ENCODE data around the gene USF2. TPM values are rescaled to one million over a fixed set of nuclear protein-coding genes. Genes with fewer than 3 reads are reported as not detected.

USF2 gene
- total RNA-seq, 1 experiment from 2014 or later: 123 TPM

GRCh38 chr19:35320065-35320713 lies 51.4 kb downstream of the USF2 start:
- Mint-ChIP-seq H3K4me3 (no peak overlapping the region), H3K9me3 (peaks cover 4 to 11% of the 10 kb centered on the region in 2 experiments; a peak in 3 of 5 replicates), H3K27me3 (ENCODE audit: low read depth) (peaks cover 3% of the 10 kb centered on the region), H3K27ac (no peak overlapping the region), H3K4me1 (no peaks in the 10 kb centered on the region), H3K36me3 (ENCODE audit: insufficient read depth in 1 of 3, low read depth in 3 of 3) (peaks cover 2 to 4% (median 4%) of the 10 kb centered on the region in 3 experiments; a peak in 1 of 7 replicates)
- no peaks in the 10 kb centered on the region for H3K23me2 ChIP-seq (ENCODE audit: insufficient read length, low read depth, low read length, poor library complexity, severe bottlenecking)
- no peak for DNase-seq
- no CpG with 5 or more reads among the region's 12 CpGs for WGBS (ENCODE audit: extremely low coverage, insufficient read length, low lambda C conversion rate)
- H3K27me3 ChIP-seq (ENCODE audit: insufficient read depth, low read length): no peaks in the 10 kb centered on the region
- no peak overlapping the region for H3K56ac ChIP-seq (ENCODE audit: insufficient read length, low read depth, low read length)
- H4K8ac ChIP-seq (replicated peaks; ENCODE audit: insufficient read length, low read depth, low read length): no peak overlapping the region
- no peak overlapping the region for H3K27ac ChIP-seq (ENCODE audit: insufficient read length, low read depth, low read length)
- H4K5ac ChIP-seq (ENCODE audit: insufficient read length, low read depth, low read length): no peak overlapping the region
- no peak overlapping the region for H3K14ac ChIP-seq (ENCODE audit: insufficient read depth, low read length)
- no peak overlapping the region for H3T11ph ChIP-seq (ENCODE audit: low read length)
- no peaks in the 10 kb centered on the region for H3K79me2 ChIP-seq (ENCODE audit: insufficient read depth, low read length)
- H4K20me1 ChIP-seq (ENCODE audit: control insufficient read depth, insufficient read depth, insufficient read length): no peaks in the 10 kb centered on the region
- no peak overlapping the region for H2BK15ac ChIP-seq (ENCODE audit: low read depth, low read length)
- H3K79me1 ChIP-seq (ENCODE audit: insufficient read depth, low read depth, low read length, poor library complexity, severe bottlenecking): no peaks in the 10 kb centered on the region
- no peak overlapping the region for H2BK120ac ChIP-seq (ENCODE audit: low read depth, low read length, poor library complexity, severe bottlenecking)
- no peak overlapping the region for H2AK5ac ChIP-seq (ENCODE audit: insufficient read length, low read length)
- H4K91ac ChIP-seq (ENCODE audit: insufficient read length, low read depth, low read length): no peak overlapping the region
- H3K4me1 ChIP-seq (ENCODE audit: insufficient read depth, low read length): no peaks in the 10 kb centered on the region
- H3K18ac ChIP-seq (ENCODE audit: insufficient read length, low read depth, low read length): no peak overlapping the region
- no peaks in the 10 kb centered on the region for H3K9me3 ChIP-seq (ENCODE audit: control insufficient read depth, low read depth, low read length)
- no peak overlapping the region for H2AFZ ChIP-seq (ENCODE audit: low read length)
- no peak for TF ChIP-seq CTCF (conservative IDR thresholded peaks at IDR 0.05)
- no peak overlapping the region for H3K23ac ChIP-seq (ENCODE audit: insufficient read length, low read depth, low read length)
- no peak overlapping the region for H2BK5ac ChIP-seq (ENCODE audit: insufficient read length, low read length)
- H3K4ac ChIP-seq (ENCODE audit: low read depth, low read length): no peak overlapping the region
- no peak overlapping the region for H3K4me2 ChIP-seq (ENCODE audit: insufficient read depth, insufficient read length, low read length)
- no peak overlapping the region for H2BK12ac ChIP-seq (ENCODE audit: insufficient read length, low read depth, low read length)
- no peak overlapping the region for H2BK20ac ChIP-seq (ENCODE audit: low read depth, low read length, poor library complexity, severe bottlenecking)
- no peak overlapping the region for H3K9ac ChIP-seq (ENCODE audit: extremely low read depth, insufficient read length, low read length)
